HepG2 (cell line): ENCODE results near the gene BCKDHB. TPM values are rescaled to one million over a fixed set of nuclear protein-coding genes. Genes with fewer than 3 reads are reported as not detected.

Experiments used
- ATAC-seq: fragments of 200-7000 bp; cut with Tn5 transposase; 3 replicates; pipeline ENCODE4 v1.9.1; 2020; ENCODE audit warnings: mild to moderate bottlenecking, moderate library complexity
- BruUV-seq: library from RNA; stranded (reverse); fragments of 400-500 nt; replicated peaks from 2 replicates; lab custom pipeline; 2021; lab: Mats Ljungman, UMichigan
- CTCF ChIA-PET: fragments of 300-600 bp; formaldehyde crosslinking; extraction: SDS; loops from one replicate; lab custom pipeline; 2021; ENCODE audit warnings: low total read pairs, inconsistent platforms, low intra/inter-chr PET ratio; lab: Yijun Ruan, JAX
- POLR2A ChIA-PET: fragments of 350-600 bp; sonication (Branson Sonifier 250); formaldehyde crosslinking; loops from one replicate; lab custom pipeline; 2020; ENCODE audit warnings: antibody characterized with exemption, inconsistent platforms; lab: Yijun Ruan, JAX
- DNase-seq: peaks from one replicate; pipeline ENCODE4 v3.0.0-alpha.2; 2015; ENCODE audit warnings: low spot score
- FAIRE-seq: peaks from 3 replicates; lab custom pipeline; 2011; peaks lifted over from hg19 to GRCh38; lab: Jason Lieb, UNC
- H2AFZ ChIP-seq: one replicate; pipeline ENCODE4 v1.6.1; 2011; ENCODE audit warnings: low read length, inconsistent platforms
- H3K27ac ChIP-seq: fragments of 300-600 bp; 3 replicates; pipeline ENCODE4 v1.8.0; 2011; ENCODE audit warnings: mixed run types, mild to moderate bottlenecking, mixed read lengths, low read length, inconsistent platforms; ENCODE audit not compliant: insufficient read depth; ENCODE audit errors: extremely low read length
- H3K27me3 ChIP-seq, 2 experiments: fragments of 200-600 bp in 1 of 2; 2 replicates in 1 of 2; 3 replicates in 1 of 2; pipeline versions ENCODE4 v1.6.0 to v1.8.0; 2011; ENCODE audit warnings: low read length in 2 of 2, mild to moderate bottlenecking in 2 of 2, moderate library complexity in 2 of 2, inconsistent platforms in 1 of 2; ENCODE audit not compliant: insufficient read depth in 2 of 2, control insufficient read depth in 1 of 2
- H3K36me3 ChIP-seq, 2 experiments: fragments of 200-600 bp in 1 of 2; replicated peaks in 1 of 2; 2 replicates in 1 of 2; 3 replicates in 1 of 2; pipeline versions ENCODE4 v1.5.1 to v1.8.0; 2011; ENCODE audit warnings: low read length in 2 of 2, inconsistent platforms in 1 of 2; ENCODE audit not compliant: insufficient read depth in 2 of 2, control insufficient read depth in 1 of 2
- H3K4me1 ChIP-seq: 2 replicates; pipeline ENCODE4 v1.5.1; 2012; ENCODE audit warnings: low read length, inconsistent platforms; ENCODE audit not compliant: insufficient read depth
- H3K4me2 ChIP-seq: 2 replicates; pipeline ENCODE4 v1.6.0; 2011; ENCODE audit warnings: low read depth, low read length, inconsistent platforms
- H3K4me3 ChIP-seq, 3 experiments: fragments of 200-600 bp in 1 of 3; sonication (generic), shearing (Covaris generic) in 1 of 3; replicated peaks in 1 of 3; 2 replicates each; pipeline ENCODE4 v1.5.1; 2011 to 2016; ENCODE audit warnings: low read length in 3 of 3, inconsistent platforms in 2 of 3, low read depth in 2 of 3, mild to moderate bottlenecking in 2 of 3, control low read depth in 1 of 3, mixed read lengths in 1 of 3; ENCODE audit not compliant: insufficient read depth in 1 of 3
- H3K79me2 ChIP-seq: one replicate; pipeline ENCODE4 v1.6.1; 2011; ENCODE audit warnings: low read length, inconsistent platforms; ENCODE audit not compliant: insufficient read depth
- H3K9ac ChIP-seq: 2 replicates; pipeline ENCODE4 v1.6.0; 2011; ENCODE audit warnings: mild to moderate bottlenecking, low read depth, low read length, inconsistent platforms; ENCODE audit not compliant: insufficient read depth
- H3K9me3 ChIP-seq: 2 replicates; pipeline ENCODE4 v1.5.1; 2012; ENCODE audit warnings: mild to moderate bottlenecking, low read length
- H4K20me1 ChIP-seq: 2 replicates; pipeline ENCODE4 v1.6.0; 2011; ENCODE audit warnings: inconsistent platforms, mild to moderate bottlenecking, low read length, moderate library complexity; ENCODE audit not compliant: insufficient read depth
- ARNTL ChIP-seq: sonication (generic); formaldehyde crosslinking; IDR thresholded peaks from 2 replicates; pipeline ENCODE4 v1.4.0; 2020; ENCODE audit warnings: mild to moderate bottlenecking, missing genetic modification reagents
- ATF2 ChIP-seq: sonication (generic); formaldehyde crosslinking; IDR thresholded peaks from 2 replicates; pipeline ENCODE4 v1.4.0; 2020; ENCODE audit warnings: missing genetic modification reagents
- HNRNPL ChIP-seq: fragments of 200-400 bp; formaldehyde crosslinking; IDR thresholded peaks from 2 replicates; pipeline ENCODE4 v1.6.1; 2017; ENCODE audit warnings: mild to moderate bottlenecking, low read depth, low read length
- PHB2 ChIP-seq: fragments of 450-650 bp; IDR thresholded peaks from 2 replicates; pipeline ENCODE4 v1.6.1; 2018; ENCODE audit not compliant: partially characterized antibody
- PPARG ChIP-seq: conservative IDR thresholded peaks from 2 replicates; pipeline ENCODE4 v1.6.1; 2016; ENCODE audit warnings: missing biosample characterization, missing genetic modification reagents
- REL ChIP-seq: sonication (generic); formaldehyde crosslinking; conservative IDR thresholded peaks from 2 replicates; pipeline ENCODE4 v1.8.0; 2022; ENCODE audit warnings: mild to moderate bottlenecking, missing genetic modification reagents, moderate library complexity
- RELA ChIP-seq: sonication (generic); formaldehyde crosslinking; IDR thresholded peaks from 2 replicates; pipeline ENCODE4 v1.4.0; 2020; ENCODE audit warnings: missing genetic modification reagents
- ZBTB14 ChIP-seq: sonication (generic); formaldehyde crosslinking; IDR thresholded peaks from 2 replicates; pipeline ENCODE4 v1.4.0; 2020; ENCODE audit warnings: missing genetic modification reagents
- ZBTB44 ChIP-seq: sonication (generic); formaldehyde crosslinking; IDR thresholded peaks from 2 replicates; pipeline ENCODE4 v1.4.0; 2020; ENCODE audit warnings: missing genetic modification reagents
- ZFP36L1 ChIP-seq: sonication (generic); formaldehyde crosslinking; IDR thresholded peaks from 2 replicates; pipeline ENCODE4 v1.8.0; 2022; ENCODE audit warnings: mild to moderate bottlenecking, missing genetic modification reagents, moderate library complexity
- ZNF784 ChIP-seq: sonication (generic); formaldehyde crosslinking; IDR thresholded peaks from 2 replicates; pipeline ENCODE4 v1.5.1; 2020; ENCODE audit warnings: missing genetic modification reagents, mild to moderate bottlenecking, borderline replicate concordance
- ZNF800 ChIP-seq: sonication (generic); formaldehyde crosslinking; IDR thresholded peaks from 2 replicates; pipeline ENCODE4 v1.4.0; 2020; ENCODE audit warnings: missing genetic modification reagents
- ZSCAN9 ChIP-seq: IDR thresholded peaks from 2 replicates; pipeline ENCODE4 v1.6.1; 2016; ENCODE audit warnings: borderline replicate concordance
- WGBS: methylation state at CpG from one replicate; pipeline ENCODE4 v1.1.6; 2017; ENCODE audit warnings: low lambda C conversion rate; 5-methylcytosine and 5-hydroxymethylcytosine counted together
- in situ Hi-C: cut with HindIII; loops from 2 replicates; pipeline ENCODE4 v1.10.0; 2017; ENCODE audit warnings: low pct_unique_long_range_greater_than_20kb; ENCODE audit not compliant: extremely low pct_ligation_motif_present
- intact Hi-C: fragments of 100-400 bp; cut with micrococcal nuclease; formaldehyde crosslinking; loops from one replicate; pipeline ENCODE4 v1.10.0; 2022; ENCODE audit not compliant: unreplicated experiment
- polyA plus RNA-seq, 8 experiments: library from polyadenylated mRNA; depleted of rRNA in 3 of 8; stranded (reverse) in 7 of 8; unstranded in 1 of 8; fragments of >200 nt; fragmentation: Illumina TruSeq in 4 of 8; extraction: Trizol in 4 of 8; gene quantifications; 2 replicates each; pipeline versions ENCODE4 v1.2.1 to v1.2.3, GENCODE V29; 2011 to 2016; ENCODE audit warnings: low read depth in 4 of 8, missing spikeins in 1 of 8, mixed read lengths in 1 of 8; ENCODE audit not compliant: insufficient read depth in 1 of 8
- total RNA-seq, 5 experiments: library from RNA; depleted of rRNA; stranded (reverse); fragments of >200 nt; fragmentation: Illumina TruSeq; extraction: Trizol; gene quantifications; 2 replicates each; pipeline ENCODE4 v1.2.3, GENCODE V29; 2016; ENCODE audit warnings: low read depth in 1 of 5

BCKDHB gene
- total and polyA plus RNA-seq, 2 of the 13 experiments (the other 11 are each of a cell fraction or from before 2014, with no cell fraction given): 10.8 to 13.6 TPM

GRCh38 chr6:80256691-80257090 lies 150.2 kb downstream of the BCKDHB start:
- ChIA-PET POLR2A (no interaction called here), CTCF (no interaction called here)
- Histone ChIP-seq H3K9ac (no peak overlapping the region), H3K4me3 (no peak overlapping the region), H4K20me1 (no peaks in the 10 kb centered on the region), H3K27me3 (no peaks in the 10 kb centered on the region), H3K4me1 (peaks cover 12% of the 10 kb centered on the region), H3K27ac (no peak overlapping the region), H2AFZ (no peak overlapping the region), H3K79me2 (no peaks in the 10 kb centered on the region), H3K9me3 (no peaks in the 10 kb centered on the region), H3K36me3 (no peaks in the 10 kb centered on the region), H3K4me2 (no peak overlapping the region)
- in situ Hi-C loops (no loop called here), intact Hi-C loops (no loop called here)
- no peak for DNase-seq
- TF ChIP-seq ZNF784 (CRISPR knock-in tag): no peak
- TF ChIP-seq ATF2 (CRISPR knock-in tag): no peak
- TF ChIP-seq ZBTB44 (CRISPR knock-in tag): no peak
- FAIRE-seq: no peak
- no peak for ATAC-seq
- no TSS peak for BruUV-seq

GRCh38 chr6:80259118-80259517 lies 152.6 kb downstream of the BCKDHB start:
- Histone ChIP-seq H3K27ac (no peak overlapping the region), H3K9me3 (no peaks in the 10 kb centered on the region), H2AFZ (no peak overlapping the region), H4K20me1 (no peaks in the 10 kb centered on the region), H3K4me3 (no peak overlapping the region), H3K4me2 (no peak overlapping the region), H3K79me2 (no peaks in the 10 kb centered on the region), H3K27me3 (no peaks in the 10 kb centered on the region), H3K36me3 (no peaks in the 10 kb centered on the region), H3K9ac (no peak overlapping the region), H3K4me1 (peaks cover 12% of the 10 kb centered on the region)
- ATAC-seq (no peak), DNase-seq (no peak), FAIRE-seq (no peak)
- BruUV-seq: no TSS peak
- POLR2A ChIA-PET: no interaction called here
- 95% methylated on average over 4 of the region's 4 CpGs for WGBS
- in situ Hi-C loops (no loop called here), intact Hi-C loops (no loop called here)
- CTCF ChIA-PET: no interaction called here
- TF ChIP-seq ZNF800 (no peak), ZBTB14 (CRISPR knock-in tag) (no peak), PPARG (CRISPR knock-in tag) (no peak), HNRNPL (no peak), RELA (CRISPR knock-in tag) (no peak), ZSCAN9 (no peak), ZFP36L1 (CRISPR knock-in tag) (no peak), REL (CRISPR knock-in tag) (no peak), PHB2 (no peak), ARNTL (CRISPR knock-in tag) (no peak)
